OCI-LY7 (cell line): Measurements from ENCODE around the gene SUCLA2. TPM values are rescaled to one million over a fixed set of nuclear protein-coding genes. Genes with fewer than 3 reads are reported as not detected.

ENCODE experiments used
- BruUV-seq: library from RNA; stranded (reverse); fragments of 400-500 nt; replicated peaks from 2 replicates; lab custom pipeline; 2021; lab: Mats Ljungman, UMichigan
- CTCF ChIA-PET: fragments of 300-600 bp; sonication (Branson Sonifier 250); formaldehyde crosslinking; loops from one replicate; lab custom pipeline; 2022; ENCODE audit warnings: antibody characterized with exemption; ENCODE audit not compliant: unreplicated experiment; lab: Charles Lee
- POLR2A ChIA-PET: fragments of 300-600 bp; sonication (Branson Sonifier 250); formaldehyde crosslinking; loops from one replicate; lab custom pipeline; 2022; ENCODE audit warnings: antibody characterized with exemption; lab: Charles Lee
- DNase-seq: peaks from one replicate; pipeline ENCODE4 v3.0.0-alpha.2; 2015; ENCODE audit warnings: low spot score
- H2AFZ ChIP-seq: fragments of 200-600 bp; sonication (generic), shearing (Covaris generic); 2 replicates; pipeline ENCODE4 v1.6.1; 2014; ENCODE audit warnings: mild to moderate bottlenecking, antibody characterized with exemption, low read length, moderate library complexity
- H3K27ac ChIP-seq: fragments of 200-600 bp; sonication (generic); 2 replicates; pipeline ENCODE4 v1.5.1; 2014; ENCODE audit warnings: mixed run types, low read depth, mild to moderate bottlenecking, moderate library complexity, low read length, inconsistent platforms; ENCODE audit not compliant: poor library complexity, severe bottlenecking
- H3K36me3 ChIP-seq: fragments of 200-600 bp; sonication (generic); 2 replicates; pipeline ENCODE4 v1.6.1; 2014; ENCODE audit warnings: mild to moderate bottlenecking, antibody characterized with exemption, low read length, moderate library complexity, mixed read lengths; ENCODE audit not compliant: insufficient read depth
- H3K4me1 ChIP-seq: fragments of 200-600 bp; sonication (generic); 2 replicates; pipeline ENCODE4 v1.5.1; 2014; ENCODE audit warnings: mild to moderate bottlenecking, low read length; ENCODE audit not compliant: insufficient read depth, poor library complexity, severe bottlenecking
- H3K4me2 ChIP-seq: fragments of 200-600 bp; sonication (generic); 2 replicates; pipeline ENCODE4 v1.6.1; 2014; ENCODE audit warnings: mild to moderate bottlenecking, low read length
- H3K4me3 ChIP-seq: fragments of 200-600 bp; sonication (generic); 2 replicates; pipeline ENCODE4 v1.5.1; 2014; ENCODE audit warnings: mild to moderate bottlenecking, low read depth, low read length; ENCODE audit not compliant: poor library complexity, severe bottlenecking
- H3K79me2 ChIP-seq: fragments of 200-600 bp; sonication (generic); 2 replicates; pipeline ENCODE4 v1.6.1; 2016; ENCODE audit warnings: low read depth, mild to moderate bottlenecking, low read length, moderate library complexity, mixed read lengths; ENCODE audit not compliant: insufficient read depth
- H3K9me2 ChIP-seq: fragments of 200-600 bp; sonication (generic); 2 replicates; pipeline ENCODE4 v1.6.1; 2016; ENCODE audit warnings: mild to moderate bottlenecking, low read length, mixed read lengths; ENCODE audit not compliant: insufficient read depth
- H3K9me3 ChIP-seq: fragments of 200-600 bp; sonication (generic); 2 replicates; pipeline ENCODE4 v1.6.1; 2014; ENCODE audit warnings: mild to moderate bottlenecking, mixed run types, low read length, mixed read lengths
- H4K20me1 ChIP-seq: fragments of 200-600 bp; sonication (generic); 2 replicates; pipeline ENCODE4 v1.6.1; 2014; ENCODE audit warnings: mild to moderate bottlenecking, antibody characterized with exemption, low read length, moderate library complexity, mixed read lengths; ENCODE audit not compliant: insufficient read depth
- CTCF ChIP-seq: fragments of 200-600 bp; sonication (generic); conservative IDR thresholded peaks from 2 replicates; pipeline ENCODE4 v1.5.1; 2014; ENCODE audit warnings: mild to moderate bottlenecking, antibody characterized with exemption, low read length, moderate library complexity, mixed read lengths
- EZH2phosphoT487 ChIP-seq: fragments of 200-600 bp; sonication (generic); IDR thresholded peaks from 2 replicates; pipeline ENCODE4 v1.6.1; 2018; ENCODE audit warnings: low read depth, borderline replicate concordance, mild to moderate bottlenecking, mixed run types, antibody characterized with exemption, low read length, moderate library complexity, mixed read lengths
- intact Hi-C: fragments of 100-400 bp; cut with micrococcal nuclease; formaldehyde crosslinking; loops from one replicate; pipeline ENCODE4 v1.10.0; 2022; ENCODE audit not compliant: unreplicated experiment
- total RNA-seq, 2 experiments: library from RNA; depleted of rRNA in 1 of 2; stranded (reverse); fragments of >200 nt in 1 of 2; shearing (Covaris generic) in 1 of 2; gene quantifications; 2 replicates each; pipeline ENCODE4 v1.2.3, GENCODE V29; 2014 to 2022

The SUCLA2 gene
- total RNA-seq, 2 experiments from 2014 or later: 22.9 to 46.7 TPM

- no peak for DNase-seq
- Histone ChIP-seq H3K4me2 (no peak overlapping the region), H3K36me3 (peaks cover 89% of the 10 kb centered on the region), H3K4me1 (no peaks in the 10 kb centered on the region), H4K20me1 (no peaks in the 10 kb centered on the region), H3K4me3 (no peak overlapping the region), H3K79me2 (no peaks in the 10 kb centered on the region), H3K9me2 (no peaks in the 10 kb centered on the region), H3K9me3 (peaks cover 56% of the 10 kb centered on the region), H2AFZ (no peak overlapping the region), H3K27ac (no peak overlapping the region)
- no TSS peak for BruUV-seq
- CTCF ChIA-PET: no interaction called here
- TF ChIP-seq CTCF: no peak
- TF ChIP-seq EZH2phosphoT487: no peak
- intact Hi-C loops: no loop called here
- POLR2A ChIA-PET: interaction anchor here (0.7 kb wide), 1 partner anchor 51 kb away, joined by 5 read pairs; no protein-coding TSS in a partner anchor
These were observed 44.0 kb downstream of the SUCLA2 start for GRCh38 chr13:47957073-47957472.

DNA sequence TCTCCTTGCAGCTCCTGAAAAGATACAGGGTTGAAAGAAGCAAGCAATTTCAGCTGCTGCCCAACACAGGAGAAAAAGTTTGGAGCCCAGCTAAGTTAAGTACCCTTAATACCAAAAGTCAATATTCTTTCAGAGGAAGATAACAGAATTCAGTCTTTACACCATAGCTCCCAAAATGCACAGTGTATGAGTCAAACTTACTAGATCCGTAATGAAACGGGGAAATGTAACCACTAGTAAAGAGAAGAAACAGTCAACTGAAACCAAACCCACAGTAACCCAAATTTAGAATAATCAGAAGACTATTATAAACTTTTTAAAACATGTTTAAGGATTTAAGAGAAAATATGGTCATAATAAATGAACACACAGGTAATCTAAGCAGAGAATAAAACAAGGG is 45.2 kb downstream of the SUCLA2 start:
- Histone ChIP-seq H3K27ac (no peak overlapping the region), H3K4me2 (no peak overlapping the region), H2AFZ (no peak overlapping the region), H4K20me1 (no peaks in the 10 kb centered on the region), H3K36me3 (peaks cover 89% of the 10 kb centered on the region), H3K9me3 (peaks cover 49% of the 10 kb centered on the region), H3K9me2 (no peaks in the 10 kb centered on the region), H3K4me1 (no peaks in the 10 kb centered on the region), H3K4me3 (no peak overlapping the region), H3K79me2 (no peaks in the 10 kb centered on the region)
- ChIA-PET CTCF (no interaction called here), POLR2A (no interaction called here)
- TF ChIP-seq CTCF (no peak), EZH2phosphoT487 (no peak)
- no TSS peak for BruUV-seq
- no peak for DNase-seq
- intact Hi-C loops: no loop called here

- CTCF ChIA-PET: no interaction called here
- Histone ChIP-seq H3K4me3 (no peak overlapping the region), H3K4me1 (no peaks in the 10 kb centered on the region), H3K4me2 (no peak overlapping the region), H3K79me2 (no peaks in the 10 kb centered on the region), H3K9me2 (no peaks in the 10 kb centered on the region), H3K9me3 (no peaks in the 10 kb centered on the region), H3K36me3 (peaks cover 86% of the 10 kb centered on the region), H4K20me1 (no peaks in the 10 kb centered on the region), H2AFZ (no peak overlapping the region), H3K27ac (no peak overlapping the region)
- intact Hi-C loops: no loop called here
- no peak for DNase-seq
- POLR2A ChIA-PET: no interaction called here
- no TSS peak for BruUV-seq
- TF ChIP-seq CTCF (no peak), EZH2phosphoT487 (no peak)
These were observed 51.3 kb downstream of the SUCLA2 start for GRCh38 chr13:47949799-47950198.
